GM12892 (cell line): Measurements from ENCODE around the gene B4GALT4.

Source experiments
- POLR2A ChIP-seq: IDR thresholded peaks from 2 replicates; pipeline ENCODE4 v1.6.1; 2011; ENCODE audit warnings: low read depth, low read length, control low read depth
- POLR2AphosphoS5 ChIP-seq: IDR thresholded peaks from 2 replicates; pipeline ENCODE4 v1.6.1; 2011; ENCODE audit warnings: low read depth, low read length, control low read depth

- TF ChIP-seq POLR2A = no peak
- TF ChIP-seq POLR2AphosphoS5 = no peak
Observed at GRCh38 chr3:119195911-119196310, 44.8 kb downstream of the B4GALT4 start.
